ENCODE results near the gene IRF3.
A peak's percentile ranks its signal among the peaks of the same experiment; 100 is the strongest.

Gene IRF3

DNA sequence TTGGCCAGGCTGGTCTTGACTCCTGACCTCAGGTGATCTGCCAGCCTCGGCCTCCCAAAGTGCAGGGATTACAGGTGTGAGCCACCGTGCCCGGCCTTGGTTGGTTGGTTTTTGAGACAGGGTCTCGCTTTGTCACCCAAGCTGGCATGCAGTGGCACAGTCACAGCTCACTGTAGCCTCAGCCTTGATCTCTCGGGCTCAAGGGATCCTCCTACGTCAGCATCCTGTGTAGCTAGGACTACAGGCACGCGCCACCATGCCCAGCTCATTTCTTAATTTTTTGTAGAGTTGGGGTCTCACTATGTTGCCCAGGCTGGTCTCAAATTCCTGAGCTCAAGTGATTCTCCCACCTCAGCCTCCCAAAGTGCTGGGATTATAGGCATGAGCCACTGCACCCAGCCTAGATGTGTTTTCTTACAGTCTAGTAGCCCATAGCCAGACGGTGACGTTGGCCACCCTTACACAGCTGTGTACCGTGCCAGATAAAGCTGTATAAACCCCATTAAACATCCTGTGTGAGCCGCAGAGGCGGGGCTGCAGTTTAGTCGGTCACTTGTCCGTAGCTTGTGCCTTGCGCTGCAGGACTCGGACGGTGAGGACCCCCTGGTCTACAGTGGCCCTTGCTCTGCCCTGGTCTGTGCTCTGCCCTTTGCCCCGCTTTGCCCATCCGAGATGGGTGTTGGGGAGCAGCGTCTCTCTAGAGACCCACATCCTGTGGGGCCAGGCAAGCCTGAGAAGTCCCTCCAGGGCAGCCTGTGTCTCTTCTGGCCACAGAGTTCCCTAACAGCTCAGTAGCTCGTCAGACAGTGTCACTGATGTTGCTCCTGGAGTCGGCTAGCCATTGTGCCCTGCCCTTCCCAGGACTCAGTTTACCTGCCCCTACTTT, 9.8 kb downstream of the IRF3 start:
- Mint-ChIP-seq H3K36me3 (ENCODE audit: low read depth) (peaks cover 62% of the 10 kb centered on the region), H3K4me3 (no peak overlapping the region), H3K27me3 (ENCODE audit: low read depth, poor library complexity) (no peaks in the 10 kb centered on the region), H3K9me3 (peaks cover 4% of the 10 kb centered on the region), H3K27ac (peak overlapping the region; percentile 92), H3K4me1 (peaks cover 5% of the 10 kb centered on the region)
- TF ChIP-seq, protein P1, sequence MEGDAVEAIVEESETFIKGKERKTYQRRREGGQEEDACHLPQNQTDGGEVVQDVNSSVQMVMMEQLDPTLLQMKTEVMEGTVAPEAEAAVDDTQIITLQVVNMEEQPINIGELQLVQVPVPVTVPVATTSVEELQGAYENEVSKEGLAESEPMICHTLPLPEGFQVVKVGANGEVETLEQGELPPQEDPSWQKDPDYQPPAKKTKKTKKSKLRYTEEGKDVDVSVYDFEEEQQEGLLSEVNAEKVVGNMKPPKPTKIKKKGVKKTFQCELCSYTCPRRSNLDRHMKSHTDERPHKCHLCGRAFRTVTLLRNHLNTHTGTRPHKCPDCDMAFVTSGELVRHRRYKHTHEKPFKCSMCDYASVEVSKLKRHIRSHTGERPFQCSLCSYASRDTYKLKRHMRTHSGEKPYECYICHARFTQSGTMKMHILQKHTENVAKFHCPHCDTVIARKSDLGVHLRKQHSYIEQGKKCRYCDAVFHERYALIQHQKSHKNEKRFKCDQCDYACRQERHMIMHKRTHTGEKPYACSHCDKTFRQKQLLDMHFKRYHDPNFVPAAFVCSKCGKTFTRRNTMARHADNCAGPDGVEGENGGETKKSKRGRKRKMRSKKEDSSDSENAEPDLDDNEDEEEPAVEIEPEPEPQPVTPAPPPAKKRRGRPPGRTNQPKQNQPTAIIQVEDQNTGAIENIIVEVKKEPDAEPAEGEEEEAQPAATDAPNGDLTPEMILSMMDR (IDR thresholded peaks at IDR 0.05), result no peak
- DNase-seq, result no peak

DNA sequence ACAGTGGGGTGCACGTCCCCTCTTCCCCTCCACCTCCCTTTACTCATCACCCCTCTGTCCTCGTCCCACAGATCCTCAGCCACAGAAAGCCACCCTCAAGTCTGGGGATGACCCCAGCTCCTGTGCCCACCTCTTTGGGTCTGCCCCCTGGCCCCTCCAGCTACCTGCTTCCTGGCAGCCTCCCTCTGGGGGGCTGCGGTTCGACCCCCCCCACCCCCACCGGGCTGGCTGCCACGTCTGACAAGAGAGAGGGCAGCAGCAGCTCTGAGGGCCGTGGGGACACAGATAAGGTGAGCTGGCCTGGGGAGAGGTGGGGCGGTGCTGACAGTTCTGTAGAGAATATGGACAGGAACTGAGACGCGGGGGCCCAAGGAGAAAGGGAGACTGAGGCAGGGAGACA, 11.1 kb downstream of the IRF3 start:
- Mint-ChIP-seq H3K36me3 (ENCODE audit: low read depth) (peaks cover 57% of the 10 kb centered on the region), H3K27ac (peak overlapping the region; percentile 39), H3K4me3 (no peak overlapping the region), H3K4me1 (peaks cover 5% of the 10 kb centered on the region), H3K27me3 (ENCODE audit: low read depth, poor library complexity) (no peaks in the 10 kb centered on the region), H3K9me3 (no peaks in the 10 kb centered on the region)
- DNase-seq, result no peak
- TF ChIP-seq, protein P1 (IDR thresholded peaks at IDR 0.05), result no peak

DNA sequence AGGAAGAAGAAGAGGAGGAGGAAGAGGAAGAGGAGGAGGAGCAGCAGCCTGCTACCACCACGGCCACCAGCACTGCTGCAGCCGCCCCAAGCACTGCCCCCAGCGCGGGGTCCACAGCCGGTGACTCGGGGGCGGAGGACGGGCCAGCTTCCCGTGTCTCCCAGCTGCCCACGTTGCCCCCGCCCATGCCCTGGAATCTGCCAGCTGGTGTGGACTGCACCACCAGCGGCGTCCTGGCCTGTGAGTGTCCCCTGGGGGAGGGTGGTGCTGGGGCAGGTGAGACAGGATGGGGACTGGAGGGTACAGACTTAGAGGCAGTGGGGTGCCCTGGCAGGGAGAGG, 12.2 kb downstream of the IRF3 start:
- H3K36me3 Mint-ChIP-seq (ENCODE audit: low read depth), result peaks cover 53% of the 10 kb centered on the region
- peaks cover 5% of the 10 kb centered on the region for H3K4me1 Mint-ChIP-seq
- H3K27me3 Mint-ChIP-seq (ENCODE audit: low read depth, poor library complexity), result no peaks in the 10 kb centered on the region
- H3K4me3 Mint-ChIP-seq, result no peak overlapping the region
- H3K9me3 Mint-ChIP-seq, result no peaks in the 10 kb centered on the region
- TF ChIP-seq, protein P1 (IDR thresholded peaks at IDR 0.05), result no peak
- no peak for DNase-seq
- no peak overlapping the region for H3K27ac Mint-ChIP-seq

DNA sequence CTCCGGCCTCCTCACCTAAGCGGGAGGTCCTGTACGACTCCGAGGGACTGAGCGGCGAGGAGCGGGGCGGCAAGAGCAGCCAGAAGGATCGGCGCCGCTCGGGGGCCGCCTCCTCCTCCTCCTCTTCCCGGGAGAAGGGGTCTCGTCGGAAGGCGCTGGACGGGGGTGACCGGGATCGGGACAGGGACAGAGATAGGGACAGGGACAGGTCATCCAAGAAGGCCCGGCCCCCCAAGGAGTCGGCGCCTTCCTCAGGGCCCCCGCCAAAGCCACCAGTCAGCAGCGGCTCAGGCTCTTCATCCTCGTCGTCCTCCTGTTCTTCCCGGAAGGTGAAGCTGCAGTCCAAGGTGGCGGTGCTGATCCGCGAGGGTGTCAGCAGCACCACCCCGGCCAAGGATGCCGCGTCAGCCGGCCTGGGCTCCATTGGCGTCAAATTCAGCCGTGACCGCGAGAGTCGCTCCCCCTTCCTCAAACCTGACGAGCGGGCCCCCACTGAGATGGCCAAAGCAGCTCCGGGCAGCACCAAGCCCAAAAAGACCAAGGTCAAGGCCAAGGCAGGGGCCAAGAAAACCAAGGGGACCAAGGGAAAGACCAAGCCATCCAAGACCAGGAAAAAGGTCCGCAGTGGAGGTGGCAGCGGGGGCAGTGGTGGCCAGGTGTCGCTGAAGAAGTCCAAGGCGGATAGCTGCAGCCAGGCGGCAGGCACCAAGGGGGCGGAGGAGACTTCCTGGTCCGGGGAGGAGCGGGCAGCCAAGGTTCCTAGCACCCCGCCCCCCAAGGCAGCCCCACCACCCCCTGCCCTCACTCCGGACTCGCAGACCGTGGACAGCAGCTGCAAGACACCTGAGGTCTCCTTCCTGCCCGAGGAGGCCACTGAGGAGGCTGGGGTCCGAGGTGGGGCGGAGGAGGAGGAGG, 12.8 kb downstream of the IRF3 start:
- no peak overlapping the region for H3K27ac Mint-ChIP-seq
- H3K4me3 Mint-ChIP-seq, result no peak overlapping the region
- peaks cover 50% of the 10 kb centered on the region for H3K36me3 Mint-ChIP-seq (ENCODE audit: low read depth)
- TF ChIP-seq, protein P1 (IDR thresholded peaks at IDR 0.05), result no peak
- no peaks in the 10 kb centered on the region for H3K9me3 Mint-ChIP-seq
- no peaks in the 10 kb centered on the region for H3K27me3 Mint-ChIP-seq (ENCODE audit: low read depth, poor library complexity)
- DNase-seq, result no peak
- peaks cover 4% of the 10 kb centered on the region for H3K4me1 Mint-ChIP-seq

DNA sequence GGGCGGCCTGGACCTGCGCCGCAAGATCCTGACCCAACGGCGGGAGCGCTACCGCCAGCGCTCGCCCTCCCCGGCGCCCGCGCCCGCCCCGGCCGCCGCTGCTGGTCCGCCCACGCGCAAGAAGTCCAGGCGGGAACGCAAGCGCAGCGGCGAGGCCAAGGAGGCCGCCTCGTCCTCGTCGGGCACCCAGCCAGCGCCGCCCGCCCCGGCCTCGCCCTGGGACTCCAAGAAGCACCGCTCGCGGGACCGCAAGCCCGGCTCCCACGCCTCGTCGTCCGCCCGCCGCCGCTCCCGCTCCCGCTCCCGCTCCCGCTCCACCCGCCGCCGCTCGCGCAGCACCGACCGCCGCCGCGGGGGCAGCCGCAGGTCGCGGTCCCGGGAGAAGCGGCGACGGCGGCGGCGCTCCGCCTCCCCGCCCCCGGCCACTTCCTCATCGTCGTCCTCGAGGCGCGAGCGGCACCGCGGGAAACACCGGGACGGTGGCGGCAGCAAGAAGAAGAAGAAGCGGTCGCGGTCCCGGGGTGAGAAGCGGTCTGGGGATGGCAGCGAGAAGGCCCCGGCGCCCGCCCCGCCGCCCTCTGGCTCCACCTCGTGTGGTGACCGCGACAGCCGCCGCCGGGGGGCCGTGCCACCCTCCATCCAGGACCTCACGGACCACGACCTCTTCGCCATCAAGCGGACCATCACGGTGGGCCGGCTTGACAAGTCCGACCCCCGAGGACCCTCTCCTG, 13.7 kb downstream of the IRF3 start:
- Mint-ChIP-seq H3K4me1 (peaks cover 4% of the 10 kb centered on the region), H3K4me3 (no peak overlapping the region), H3K36me3 (ENCODE audit: low read depth) (peaks cover 50% of the 10 kb centered on the region), H3K27me3 (ENCODE audit: low read depth, poor library complexity) (no peaks in the 10 kb centered on the region), H3K9me3 (no peaks in the 10 kb centered on the region), H3K27ac (no peak overlapping the region)
- TF ChIP-seq, protein P1 (IDR thresholded peaks at IDR 0.05), result no peak
- DNase-seq, result no peak
